ENCODE data around the gene DLD.

- no peak for TF ChIP-seq CTCF (IDR thresholded peaks at IDR 0.05; ENCODE audit: control extremely low read depth in 1 of 3, insufficient read depth in 1 of 3, low read depth in 1 of 3, low read length in 3 of 3)
- TF ChIP-seq POLR2AphosphoS5 (IDR thresholded peaks at IDR 0.05; ENCODE audit: low read depth, low read length): no peak
- TF ChIP-seq RAD21 (IDR thresholded peaks at IDR 0.05 in 1 of 2, conservative IDR thresholded peaks at IDR 0.05 in 1 of 2; ENCODE audit: low read depth in 2 of 2, low read length in 2 of 2): no peak
- no peak for TF ChIP-seq ASH2L (IDR thresholded peaks at IDR 0.05; ENCODE audit: low read length)
- TF ChIP-seq EZH2 (IDR thresholded peaks at IDR 0.05; ENCODE audit: low read depth, low read length, severe bottlenecking): no peak
- no peak for TF ChIP-seq E2F6 (IDR thresholded peaks at IDR 0.05)
- no peak for TF ChIP-seq CHD2 (IDR thresholded peaks at IDR 0.05; ENCODE audit: low read length)
- TF ChIP-seq ZNF274 (IDR thresholded peaks at IDR 0.05; ENCODE audit: borderline replicate concordance, extremely low read depth, low read length): no peak
- no peak for TF ChIP-seq CBX8 (IDR thresholded peaks at IDR 0.05; ENCODE audit: borderline replicate concordance, low read depth, low read length)
Measured at GRCh38 chr7:107917763-107918651, 27.0 kb downstream of the DLD start.

Data from H1 (cell line).